Ammon's horn (tissue), 1 donor: ENCODE data around the gene WDR27.
"Not testable (repeated sequence)": the region's sequence is repeated elsewhere in the genome, so short reads cannot be mapped to it uniquely, and the experiment has no call there.

ENCODE experiments used
- DNase-seq: peaks from one replicate; pipeline ENCODE4 v3.0.0-alpha.2; 2016; ENCODE audit warnings: low spot score

The WDR27 gene

DNA sequence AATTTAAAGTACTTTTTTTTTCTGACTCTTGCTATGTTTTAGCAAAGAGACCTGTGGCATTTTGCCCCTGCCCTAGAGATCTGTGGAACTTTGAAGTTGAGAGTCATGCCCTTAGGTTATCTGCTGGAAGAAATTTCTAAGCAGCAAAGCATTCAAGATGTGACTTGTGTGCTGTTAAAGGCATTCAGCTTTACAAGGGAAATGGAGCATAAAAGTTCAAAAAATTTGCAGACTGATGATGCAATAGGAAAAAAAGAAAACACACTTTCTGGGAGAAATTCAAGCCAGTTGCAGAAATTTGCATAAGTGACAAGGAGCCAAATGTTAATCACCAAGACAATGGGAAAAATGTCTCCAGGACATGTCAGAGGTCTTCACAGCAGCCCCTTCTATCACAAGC is 267.3 kb downstream of the WDR27 start:
- not testable (repeated sequence) for DNase-seq

- DNase-seq = no peak
Measured at GRCh38 chr6:169429001-169429400, 272.8 kb downstream of the WDR27 start.

GRCh38 chr6:169428532-169428931 is 273.3 kb downstream of the WDR27 start:
- DNase-seq = no peak

- DNase-seq = no peak
Measured at GRCh38 chr6:169427856-169428255, 274.0 kb downstream of the WDR27 start.

- DNase-seq = no peak
Measured at GRCh38 chr6:169426611-169427010, 275.2 kb downstream of the WDR27 start.

- no peak for DNase-seq
Measured at GRCh38 chr6:169425628-169426370, 276.0 kb downstream of the WDR27 start.

DNA sequence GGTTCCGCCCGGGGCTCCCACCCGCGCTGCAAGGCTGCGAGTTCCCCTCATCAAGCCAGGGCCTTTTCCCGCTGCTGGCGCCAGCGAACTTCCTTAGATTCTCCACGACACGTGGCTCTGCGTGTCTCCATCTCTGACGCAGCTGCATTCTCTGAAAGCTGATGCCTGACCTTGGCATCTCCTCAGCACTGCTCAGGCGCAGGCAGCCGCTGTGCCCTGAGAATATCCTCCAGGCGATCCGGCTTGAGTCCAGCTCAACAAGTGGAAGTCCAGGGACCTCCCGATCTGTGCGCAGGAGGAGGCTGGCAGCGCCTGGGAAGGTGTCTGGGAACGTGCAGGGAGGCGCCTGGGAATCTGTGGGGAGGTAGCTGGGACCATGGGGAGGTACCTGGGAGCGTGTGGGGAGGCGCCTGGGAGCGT is 277.0 kb downstream of the WDR27 start:
- no peak for DNase-seq

- no peak for DNase-seq
Measured at GRCh38 chr6:169424149-169424804, 277.6 kb downstream of the WDR27 start.

DNA sequence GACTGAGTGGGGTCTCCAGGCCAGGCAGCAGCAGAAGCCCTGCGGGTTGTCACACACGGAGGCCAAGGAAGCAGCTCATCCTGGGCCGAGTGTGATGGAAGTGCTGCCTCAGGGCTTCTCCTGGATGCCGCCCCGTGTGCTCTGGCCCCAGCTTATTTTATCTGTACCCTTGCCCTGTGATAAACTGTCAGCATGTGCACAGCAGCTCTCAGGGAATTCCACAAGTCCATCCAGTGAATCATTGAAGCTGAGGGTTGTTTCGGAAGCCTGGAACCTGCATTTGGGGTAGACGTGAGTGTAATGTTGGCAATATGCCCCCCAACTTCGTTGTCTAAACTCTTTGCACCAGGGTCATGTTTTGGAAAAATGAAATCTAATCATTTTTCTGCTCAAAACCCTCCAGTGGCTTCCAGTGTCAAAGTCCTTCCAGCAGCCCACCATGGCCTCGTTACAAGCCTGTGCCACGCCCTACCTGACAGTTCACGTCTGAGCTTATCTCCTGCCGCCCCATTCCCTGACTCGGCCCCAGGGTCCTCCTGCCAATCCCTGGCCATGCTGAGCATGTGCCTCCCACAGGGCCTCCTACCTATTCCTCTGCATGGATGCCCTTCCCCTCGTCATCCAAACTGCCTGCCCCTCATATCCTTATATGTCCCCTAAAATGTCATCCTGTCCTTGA is 280.1 kb downstream of the WDR27 start:
- no peak for DNase-seq

- no peak for DNase-seq
Measured at GRCh38 chr6:169420912-169421543, 280.8 kb downstream of the WDR27 start.

DNA sequence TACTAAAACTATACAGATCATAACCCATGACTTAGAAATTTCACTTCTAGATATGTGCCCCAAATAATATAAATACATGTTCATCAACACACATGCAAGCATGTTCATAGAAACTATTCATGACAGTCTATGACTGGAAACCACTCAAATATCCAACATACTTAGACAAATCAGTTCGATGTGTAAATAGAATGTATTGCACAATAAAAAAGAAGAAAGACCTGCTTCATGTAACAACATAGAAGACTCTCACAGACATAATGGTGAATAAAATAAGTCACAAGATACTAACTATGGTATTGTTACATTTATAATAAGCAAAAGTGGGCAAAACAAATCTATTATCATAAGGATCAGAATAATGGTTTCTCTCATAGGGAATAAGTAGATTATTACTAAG is 284.7 kb downstream of the WDR27 start:
- DNase-seq = no peak

- no peak for DNase-seq
Measured at GRCh38 chr6:169416249-169416648, 285.6 kb downstream of the WDR27 start.

GRCh38 chr6:169415179-169415578 is 286.6 kb downstream of the WDR27 start:
- no peak for DNase-seq

DNA sequence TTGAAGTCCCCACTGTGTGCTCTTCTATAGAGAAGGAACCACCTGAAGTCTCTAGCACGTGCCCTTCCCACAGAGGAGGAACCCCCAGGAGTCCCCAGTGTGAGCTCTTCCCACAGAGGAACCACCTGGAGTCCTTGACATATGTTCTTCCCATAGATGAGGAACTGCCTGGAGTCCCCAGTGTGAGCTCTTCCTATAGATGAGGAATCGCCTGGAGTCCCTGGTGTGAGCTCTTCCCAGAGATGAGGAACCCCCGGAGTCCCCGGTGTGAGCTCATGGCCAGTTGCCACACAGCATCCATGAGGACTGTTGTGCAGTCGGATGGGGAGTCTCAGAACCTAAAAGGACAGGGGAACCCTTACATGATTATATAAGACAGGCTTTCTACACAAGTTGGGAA is 290.1 kb downstream of the WDR27 start:
- no peak for DNase-seq

GRCh38 chr6:169411296-169411695 is 290.5 kb downstream of the WDR27 start:
- DNase-seq = no peak

GRCh38 chr6:169409742-169410312 is 292.0 kb downstream of the WDR27 start:
- DNase-seq = no peak

- DNase-seq = no peak
Measured at GRCh38 chr6:169407325-169407724, 294.5 kb downstream of the WDR27 start.
